PC-3 (cell line): Measurements from ENCODE around the gene FRMD4B. TPM values are rescaled to one million over a fixed set of nuclear protein-coding genes. Genes with fewer than 3 reads are reported as not detected.

ENCODE experiments used
- ATAC-seq: fragments of 200-7000 bp; cut with Tn5 transposase; 2 replicates; pipeline ENCODE4 v1.9.1; 2020; ENCODE audit warnings: mild to moderate bottlenecking, moderate library complexity
- BruUV-seq: library from RNA; stranded (reverse); fragments of 400-500 nt; replicated peaks from 2 replicates; lab custom pipeline; 2021; lab: Mats Ljungman, UMichigan
- CTCF ChIA-PET: fragments of 300-600 bp; sonication (Branson Sonifier 250); formaldehyde crosslinking; loops from one replicate; lab custom pipeline; 2022; ENCODE audit warnings: antibody characterized with exemption; lab: Charles Lee
- POLR2A ChIA-PET: fragments of 300-600 bp; sonication (Branson Sonifier 250); formaldehyde crosslinking; loops from one replicate; lab custom pipeline; 2022; ENCODE audit warnings: antibody characterized with exemption; ENCODE audit not compliant: unreplicated experiment; lab: Charles Lee
- DNase-seq: peaks from one replicate; pipeline ENCODE4 v3.0.0-alpha.2; 2015
- H2AFZ ChIP-seq: fragments of 300-600 bp; sonication (generic); 2 replicates; pipeline ENCODE4 v1.6.0; 2016; ENCODE audit warnings: antibody characterized with exemption, low read length
- H3F3A ChIP-seq: fragments of 300-600 bp; sonication (generic); one replicate; pipeline ENCODE4 v1.6.0; 2017; ENCODE audit warnings: antibody characterized with exemption, low read length, control low read depth, mild to moderate bottlenecking; ENCODE audit not compliant: unreplicated experiment
- H3K27ac ChIP-seq: fragments of 300-600 bp; sonication (generic); 2 replicates; pipeline ENCODE4 v1.5.1; 2016; ENCODE audit warnings: mild to moderate bottlenecking, low read length
- H3K27me3 ChIP-seq: fragments of 300-600 bp; sonication (generic); 2 replicates; pipeline ENCODE4 v1.6.1; 2016; ENCODE audit warnings: low read length, mixed read lengths
- H3K36me3 ChIP-seq: fragments of 300-600 bp; sonication (generic); 2 replicates; pipeline ENCODE4 v1.6.1; 2016; ENCODE audit warnings: low read depth, mixed run types, low read length, mixed read lengths
- H3K4me1 ChIP-seq: fragments of 300-600 bp; sonication (generic); 2 replicates; pipeline ENCODE4 v1.5.1; 2016; ENCODE audit warnings: low read length; ENCODE audit not compliant: insufficient read depth
- H3K4me2 ChIP-seq: fragments of 300-600 bp; sonication (generic); 2 replicates; pipeline ENCODE4 v1.6.0; 2016; ENCODE audit warnings: low read length
- H3K4me3 ChIP-seq: fragments of 300-600 bp; sonication (generic); 2 replicates; pipeline ENCODE4 v1.5.1; 2016; ENCODE audit warnings: mild to moderate bottlenecking, low read length, mixed read lengths
- H3K79me2 ChIP-seq: fragments of 300-600 bp; sonication (generic); 2 replicates; pipeline ENCODE4 v1.6.1; 2017; ENCODE audit warnings: low read length, mixed read lengths
- H3K9ac ChIP-seq: fragments of 300-600 bp; sonication (generic); 2 replicates; pipeline ENCODE4 v1.6.0; 2016; ENCODE audit warnings: mild to moderate bottlenecking, low read length
- H3K9me2 ChIP-seq: fragments of 300-600 bp; sonication (generic); replicated peaks from 2 replicates; pipeline ENCODE4 v1.6.1; 2016; ENCODE audit warnings: mixed run types, low read length, mixed read lengths
- H3K9me3 ChIP-seq: fragments of 300-600 bp; sonication (generic); 2 replicates; pipeline ENCODE4 v1.6.1; 2016; ENCODE audit warnings: low read length, mixed read lengths
- H4K20me1 ChIP-seq: fragments of 300-600 bp; sonication (generic); 2 replicates; pipeline ENCODE4 v1.6.1; 2016; ENCODE audit warnings: low read length, mixed read lengths
- EZH2 ChIP-seq: fragments of 300-600 bp; sonication (generic); IDR thresholded peaks from one replicate; pipeline ENCODE4 v1.6.1; 2017; ENCODE audit warnings: antibody characterized with exemption, mild to moderate bottlenecking, low read length; ENCODE audit not compliant: unreplicated experiment
- EZH2phosphoT487 ChIP-seq: fragments of 300-600 bp; sonication (generic); IDR thresholded peaks from 2 replicates; pipeline ENCODE4 v1.6.1; 2018; ENCODE audit warnings: mild to moderate bottlenecking, antibody characterized with exemption, low read length, borderline replicate concordance
- intact Hi-C: fragments of 100-400 bp; cut with micrococcal nuclease; formaldehyde crosslinking; loops from 2 replicates; pipeline ENCODE4 v1.9.0; 2023
- total RNA-seq: library from RNA; depleted of rRNA; stranded (reverse); fragments of >200 nt; gene quantifications from 2 replicates; pipeline ENCODE4 v1.2.3, GENCODE V29; 2014
- TF ChIP-seq, protein P1 (sequence below): fragments of 300-600 bp; sonication (generic); conservative IDR thresholded peaks from 2 replicates; pipeline ENCODE4 v1.5.1; 2017; ENCODE audit warnings: antibody characterized with exemption, low read depth, mild to moderate bottlenecking, low read length

FRMD4B gene
- total RNA-seq, 1 experiment from 2014 or later = 5.7 TPM

- Histone ChIP-seq H3K27me3 (no peaks in the 10 kb centered on the region), H3F3A (no peaks in the 10 kb centered on the region), H3K9me3 (no peaks in the 10 kb centered on the region), H3K9ac (no peak overlapping the region), H3K9me2 (no peaks in the 10 kb centered on the region), H2AFZ (no peak overlapping the region), H3K4me2 (no peak overlapping the region), H3K4me3 (no peak overlapping the region), H4K20me1 (no peaks in the 10 kb centered on the region), H3K79me2 (no peaks in the 10 kb centered on the region), H3K4me1 (no peaks in the 10 kb centered on the region), H3K36me3 (no peaks in the 10 kb centered on the region), H3K27ac (no peak overlapping the region)
- BruUV-seq = no TSS peak
- ChIA-PET CTCF (no interaction called here), POLR2A (no interaction called here)
- intact Hi-C loops = no loop called here
- ATAC-seq (no peak), DNase-seq (no peak)
- TF ChIP-seq EZH2phosphoT487 = no peak
- no peak for TF ChIP-seq EZH2
- TF ChIP-seq, protein P1, sequence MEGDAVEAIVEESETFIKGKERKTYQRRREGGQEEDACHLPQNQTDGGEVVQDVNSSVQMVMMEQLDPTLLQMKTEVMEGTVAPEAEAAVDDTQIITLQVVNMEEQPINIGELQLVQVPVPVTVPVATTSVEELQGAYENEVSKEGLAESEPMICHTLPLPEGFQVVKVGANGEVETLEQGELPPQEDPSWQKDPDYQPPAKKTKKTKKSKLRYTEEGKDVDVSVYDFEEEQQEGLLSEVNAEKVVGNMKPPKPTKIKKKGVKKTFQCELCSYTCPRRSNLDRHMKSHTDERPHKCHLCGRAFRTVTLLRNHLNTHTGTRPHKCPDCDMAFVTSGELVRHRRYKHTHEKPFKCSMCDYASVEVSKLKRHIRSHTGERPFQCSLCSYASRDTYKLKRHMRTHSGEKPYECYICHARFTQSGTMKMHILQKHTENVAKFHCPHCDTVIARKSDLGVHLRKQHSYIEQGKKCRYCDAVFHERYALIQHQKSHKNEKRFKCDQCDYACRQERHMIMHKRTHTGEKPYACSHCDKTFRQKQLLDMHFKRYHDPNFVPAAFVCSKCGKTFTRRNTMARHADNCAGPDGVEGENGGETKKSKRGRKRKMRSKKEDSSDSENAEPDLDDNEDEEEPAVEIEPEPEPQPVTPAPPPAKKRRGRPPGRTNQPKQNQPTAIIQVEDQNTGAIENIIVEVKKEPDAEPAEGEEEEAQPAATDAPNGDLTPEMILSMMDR = no peak
Measured at GRCh38 chr3:69384326-69384725, 1.6 kb downstream of the FRMD4B start.

DNA sequence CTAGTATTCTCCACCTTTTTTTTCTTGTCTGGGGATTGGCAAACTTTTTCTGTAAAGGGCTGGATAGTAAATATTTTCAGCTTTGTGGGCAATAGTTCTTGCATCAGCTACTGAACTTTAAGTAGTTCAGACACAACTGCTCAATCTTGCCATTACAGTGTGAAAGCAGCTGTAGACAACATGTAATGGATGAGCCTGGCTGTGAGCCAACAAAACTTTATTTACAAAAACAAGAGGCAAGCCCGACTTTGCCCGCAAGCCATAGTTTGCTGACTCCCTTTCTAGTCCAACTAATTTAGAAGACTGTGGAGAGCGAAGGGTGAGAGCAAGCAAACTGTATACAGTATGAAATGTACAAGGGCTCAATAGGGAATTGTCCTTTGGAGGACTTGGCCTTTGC, 6.2 kb downstream of the FRMD4B start:
- ChIA-PET CTCF (no interaction called here), POLR2A (no interaction called here)
- H4K20me1 ChIP-seq = no peaks in the 10 kb centered on the region
- no peak overlapping the region for H3K4me2 ChIP-seq
- H3F3A ChIP-seq = no peaks in the 10 kb centered on the region
- no peaks in the 10 kb centered on the region for H3K9me2 ChIP-seq
- H3K4me3 ChIP-seq = no peak overlapping the region
- no peak overlapping the region for H3K9ac ChIP-seq
- H3K27ac ChIP-seq = no peak overlapping the region
- H3K4me1 ChIP-seq = no peaks in the 10 kb centered on the region
- H2AFZ ChIP-seq = no peak overlapping the region
- no TSS peak for BruUV-seq
- H3K79me2 ChIP-seq = no peaks in the 10 kb centered on the region
- H3K27me3 ChIP-seq = no peaks in the 10 kb centered on the region
- ATAC-seq (no peak), DNase-seq (no peak)
- intact Hi-C loops = no loop called here
- no peaks in the 10 kb centered on the region for H3K36me3 ChIP-seq
- TF ChIP-seq, protein P1 = no peak
- no peak for TF ChIP-seq EZH2phosphoT487
- TF ChIP-seq EZH2 = no peak
- no peaks in the 10 kb centered on the region for H3K9me3 ChIP-seq

DNA sequence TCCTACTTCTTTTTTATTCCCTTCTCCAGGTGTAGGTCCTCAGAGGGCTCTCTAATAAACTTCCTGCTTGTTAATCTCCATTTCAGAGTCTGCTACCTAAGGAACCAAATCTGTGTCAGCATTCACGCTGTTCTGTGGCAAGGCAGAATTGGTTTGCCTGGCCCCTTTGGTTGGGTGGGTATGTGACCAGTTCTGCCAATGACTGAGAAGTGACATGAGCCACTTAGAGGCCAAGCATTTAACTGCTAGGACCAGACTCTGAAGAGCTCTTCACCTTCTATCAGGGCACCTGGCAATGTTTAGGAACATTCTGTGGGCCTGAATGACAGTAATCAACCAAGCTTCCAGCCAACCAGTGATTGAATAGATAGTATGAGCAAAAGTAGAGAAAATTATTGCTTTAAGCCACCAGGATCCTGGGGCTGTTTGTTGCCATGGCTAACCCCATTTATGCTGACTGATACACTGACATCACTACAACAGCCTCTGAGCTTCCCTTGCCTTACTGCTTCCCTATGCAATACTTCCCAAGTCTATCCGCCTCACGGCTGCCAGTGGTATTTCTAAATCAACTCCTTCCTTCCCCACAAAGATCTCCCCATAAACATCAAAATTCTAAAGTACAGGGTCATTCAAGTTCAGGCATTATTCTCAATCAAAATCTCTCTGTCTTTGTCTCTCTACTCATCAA, 7.6 kb downstream of the FRMD4B start:
- DNase-seq (no peak), ATAC-seq (no peak)
- no peaks in the 10 kb centered on the region for H3F3A ChIP-seq
- H3K9me2 ChIP-seq = no peaks in the 10 kb centered on the region
- H4K20me1 ChIP-seq = no peaks in the 10 kb centered on the region
- no peaks in the 10 kb centered on the region for H3K79me2 ChIP-seq
- CTCF ChIA-PET = no interaction called here
- H3K9ac ChIP-seq = no peak overlapping the region
- no peak overlapping the region for H3K4me2 ChIP-seq
- intact Hi-C loops = no loop called here
- POLR2A ChIA-PET = no interaction called here
- no peaks in the 10 kb centered on the region for H3K9me3 ChIP-seq
- TF ChIP-seq, protein P1 = no peak
- no peaks in the 10 kb centered on the region for H3K36me3 ChIP-seq
- BruUV-seq = no TSS peak
- H3K27me3 ChIP-seq = no peaks in the 10 kb centered on the region
- H3K27ac ChIP-seq = no peak overlapping the region
- no peak overlapping the region for H2AFZ ChIP-seq
- no peaks in the 10 kb centered on the region for H3K4me1 ChIP-seq
- no peak overlapping the region for H3K4me3 ChIP-seq
